Esophagus squamous epithelium (tissue), 4 donors: ENCODE measurements around the gene DUSP22.

Source experiments
- POLR2A ChIP-seq, 4 donors: fragments of 450-650 bp; IDR thresholded peaks; one replicate each; pipeline ENCODE4 v1.6.1; 2017; ENCODE audit warnings: antibody characterized with exemption in 4 of 4, mild to moderate bottlenecking in 4 of 4, moderate library complexity in 3 of 4
- TF ChIP-seq, protein P1 (sequence below), 6 experiments: fragments of 450-650 bp in 4 of 6; fragments of 200-600 bp in 2 of 6; sonication (generic) in 2 of 6; IDR thresholded peaks; one replicate each; pipeline ENCODE4 v1.5.1; 2016 to 2019; ENCODE audit warnings: antibody characterized with exemption in 6 of 6, mild to moderate bottlenecking in 4 of 6, moderate library complexity in 4 of 6

DNA sequence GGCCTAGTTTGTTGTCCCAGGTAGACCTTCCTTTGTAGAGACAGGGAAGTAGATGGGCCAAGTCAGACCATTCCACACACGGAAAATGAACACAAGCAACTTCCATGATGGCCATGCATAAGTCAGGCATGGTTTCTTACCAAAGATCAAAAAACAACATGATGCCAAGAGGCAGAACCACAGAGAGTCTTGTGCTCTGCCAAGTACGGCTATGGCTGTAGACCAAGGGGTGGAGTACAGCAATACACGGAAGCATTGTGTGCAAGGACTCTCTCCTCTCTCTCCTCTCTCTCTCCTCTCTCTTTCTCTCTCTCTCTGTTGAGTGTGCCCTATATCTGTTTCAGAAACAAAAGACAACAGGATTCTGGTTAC, 4.8 kb upstream of the DUSP22 start:
- TF ChIP-seq, protein P1, sequence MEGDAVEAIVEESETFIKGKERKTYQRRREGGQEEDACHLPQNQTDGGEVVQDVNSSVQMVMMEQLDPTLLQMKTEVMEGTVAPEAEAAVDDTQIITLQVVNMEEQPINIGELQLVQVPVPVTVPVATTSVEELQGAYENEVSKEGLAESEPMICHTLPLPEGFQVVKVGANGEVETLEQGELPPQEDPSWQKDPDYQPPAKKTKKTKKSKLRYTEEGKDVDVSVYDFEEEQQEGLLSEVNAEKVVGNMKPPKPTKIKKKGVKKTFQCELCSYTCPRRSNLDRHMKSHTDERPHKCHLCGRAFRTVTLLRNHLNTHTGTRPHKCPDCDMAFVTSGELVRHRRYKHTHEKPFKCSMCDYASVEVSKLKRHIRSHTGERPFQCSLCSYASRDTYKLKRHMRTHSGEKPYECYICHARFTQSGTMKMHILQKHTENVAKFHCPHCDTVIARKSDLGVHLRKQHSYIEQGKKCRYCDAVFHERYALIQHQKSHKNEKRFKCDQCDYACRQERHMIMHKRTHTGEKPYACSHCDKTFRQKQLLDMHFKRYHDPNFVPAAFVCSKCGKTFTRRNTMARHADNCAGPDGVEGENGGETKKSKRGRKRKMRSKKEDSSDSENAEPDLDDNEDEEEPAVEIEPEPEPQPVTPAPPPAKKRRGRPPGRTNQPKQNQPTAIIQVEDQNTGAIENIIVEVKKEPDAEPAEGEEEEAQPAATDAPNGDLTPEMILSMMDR (IDR thresholded peaks at IDR 0.05): no peak
- no peak for TF ChIP-seq POLR2A (IDR thresholded peaks at IDR 0.05)
